ENCODE measurements around the gene UCP2.

The UCP2 gene

GRCh38 chr11:73982595-73982989 lies at the start of gene UCP2:
Gene UCP2 (minus strand): TSS chr11:73982843. CDS start chr11:73978378, 4,465 bp downstream.
- no peak for TF ChIP-seq NFIC (IDR thresholded peaks at IDR 0.05)
- no peak for TF ChIP-seq REST (IDR thresholded peaks at IDR 0.05; ENCODE audit: low read depth)
- no peak for TF ChIP-seq ZBTB7A (IDR thresholded peaks at IDR 0.05; ENCODE audit: low read depth)
- TF ChIP-seq TCF12 (IDR thresholded peaks at IDR 0.05; ENCODE audit: low read depth): no peak
- TF ChIP-seq YY1 (IDR thresholded peaks at IDR 0.05; ENCODE audit: low read depth): no peak
- no peak for TF ChIP-seq TEAD4 (IDR thresholded peaks at IDR 0.05)
- TF ChIP-seq USF1 (IDR thresholded peaks at IDR 0.05): no peak
- TF ChIP-seq TAF1 (IDR thresholded peaks at IDR 0.05; ENCODE audit: low read depth): peak; percentile 30; the same call in 1 of the 2 replicates

GRCh38 chr11:74030723-74031676 lies 48.4 kb upstream of the UCP2 start:
- TF ChIP-seq RAD21 (IDR thresholded peaks at IDR 0.05; ENCODE audit: low read depth) (no peak), YY1 (IDR thresholded peaks at IDR 0.05; ENCODE audit: low read depth) (no peak), TCF12 (IDR thresholded peaks at IDR 0.05; ENCODE audit: low read depth) (no peak), ZBTB7A (IDR thresholded peaks at IDR 0.05; ENCODE audit: low read depth) (no peak), REST (IDR thresholded peaks at IDR 0.05; ENCODE audit: low read depth) (no peak), USF1 (IDR thresholded peaks at IDR 0.05) (no peak), EGR1 (IDR thresholded peaks at IDR 0.05) (no peak), NFIC (IDR thresholded peaks at IDR 0.05) (no peak)

- TF ChIP-seq YY1 (IDR thresholded peaks at IDR 0.05; ENCODE audit: low read depth): no peak
- TF ChIP-seq TCF12 (IDR thresholded peaks at IDR 0.05; ENCODE audit: low read depth): no peak
- no peak for TF ChIP-seq CEBPB (IDR thresholded peaks at IDR 0.05)
- TF ChIP-seq EP300 (IDR thresholded peaks at IDR 0.05; ENCODE audit: borderline replicate concordance): no peak
- TF ChIP-seq TEAD4 (IDR thresholded peaks at IDR 0.05): no peak
- no peak for TF ChIP-seq RAD21 (IDR thresholded peaks at IDR 0.05; ENCODE audit: low read depth)
- no peak for TF ChIP-seq REST (IDR thresholded peaks at IDR 0.05; ENCODE audit: low read depth)
- TF ChIP-seq CREB1 (IDR thresholded peaks at IDR 0.05; ENCODE audit: low read depth): no peak
- TF ChIP-seq MAX (IDR thresholded peaks at IDR 0.05): no peak
- TF ChIP-seq FOXM1 (IDR thresholded peaks at IDR 0.05; ENCODE audit: borderline replicate concordance, low read depth): no peak
- TF ChIP-seq NFIC (IDR thresholded peaks at IDR 0.05): no peak
- no peak for TF ChIP-seq TAF1 (IDR thresholded peaks at IDR 0.05; ENCODE audit: low read depth)
- TF ChIP-seq EGR1 (IDR thresholded peaks at IDR 0.05): no peak
- TF ChIP-seq USF1 (IDR thresholded peaks at IDR 0.05): no peak
- no peak for TF ChIP-seq ZBTB7A (IDR thresholded peaks at IDR 0.05; ENCODE audit: low read depth)
These were observed 43.0 kb upstream of the UCP2 start for GRCh38 chr11:74025467-74026166.

Data from Ishikawa (cell line).